GM12878 (cell line): ENCODE measurements around the gene RPS3. TPM values are rescaled to one million over a fixed set of nuclear protein-coding genes. Genes with fewer than 3 reads are reported as not detected.

Experiments used
- ASH2L ChIP-seq: fragments of 300-600, 200-600 bp; sonication (generic); IDR thresholded peaks from 2 replicates; pipeline ENCODE4 v1.6.1; 2017; ENCODE audit warnings: low read depth, mild to moderate bottlenecking, borderline replicate concordance
- CEBPZ ChIP-seq: fragments of 150-350 bp; IDR thresholded peaks from 2 replicates; pipeline ENCODE4 v1.6.1; 2016; ENCODE audit warnings: low read depth, low read length
- HCFC1 ChIP-seq: fragments of 150-350 bp; IDR thresholded peaks from 2 replicates; pipeline ENCODE4 v1.6.1; 2014; ENCODE audit warnings: low read length
- MEF2B ChIP-seq: fragments of 450-650 bp; IDR thresholded peaks from 2 replicates; pipeline ENCODE4 v1.6.1; 2018; ENCODE audit warnings: mild to moderate bottlenecking, moderate library complexity; ENCODE audit not compliant: partially characterized antibody, poor library complexity, severe bottlenecking
- MLLT1 ChIP-seq: fragments of 450-650 bp; IDR thresholded peaks from 2 replicates; pipeline ENCODE4 v1.6.1; 2016; ENCODE audit warnings: mild to moderate bottlenecking
- MYC ChIP-seq: IDR thresholded peaks from 2 replicates; pipeline ENCODE4 v1.6.1; 2011; ENCODE audit warnings: mild to moderate bottlenecking, low read length, moderate library complexity, inconsistent platforms; ENCODE audit not compliant: insufficient read depth, insufficient replicate concordance, insufficient read length, severe bottlenecking
- NFYB ChIP-seq: IDR thresholded peaks from 2 replicates; pipeline ENCODE4 v1.6.1; 2011; ENCODE audit warnings: low read depth, mild to moderate bottlenecking, low read length, improper control_type of control experiment, moderate library complexity; ENCODE audit not compliant: insufficient read depth
- RAD21 ChIP-seq: IDR thresholded peaks from 2 replicates; pipeline ENCODE4 v1.6.1; 2011; ENCODE audit warnings: mild to moderate bottlenecking, low read depth, low read length, moderate library complexity; ENCODE audit not compliant: insufficient read depth
- SMC3 ChIP-seq: IDR thresholded peaks from 2 replicates; pipeline ENCODE4 v1.6.1; 2011; ENCODE audit warnings: low read length, improper control_type of control experiment, borderline replicate concordance
- SRF ChIP-seq, 2 experiments: IDR thresholded peaks; 2 replicates each; pipeline ENCODE4 v1.6.1; 2011; ENCODE audit warnings: low read depth in 2 of 2, low read length in 2 of 2, mild to moderate bottlenecking in 1 of 2, moderate library complexity in 1 of 2
- STAT3 ChIP-seq: IDR thresholded peaks from 2 replicates; pipeline ENCODE4 v1.6.1; 2011; ENCODE audit warnings: low read depth, low read length, improper control_type of control experiment
- TBL1XR1 ChIP-seq: IDR thresholded peaks from 2 replicates; pipeline ENCODE4 v1.6.1; 2012; ENCODE audit warnings: low read depth, low read length, improper control_type of control experiment
- USF2 ChIP-seq: IDR thresholded peaks from 2 replicates; pipeline ENCODE4 v1.6.1; 2011; ENCODE audit warnings: low read depth, low read length, improper control_type of control experiment, borderline replicate concordance
- WRNIP1 ChIP-seq: IDR thresholded peaks from 2 replicates; pipeline ENCODE4 v1.6.1; 2011; ENCODE audit warnings: low read depth, low read length, improper control_type of control experiment, borderline replicate concordance
- YY1 ChIP-seq: IDR thresholded peaks from 2 replicates; pipeline ENCODE4 v1.6.1; 2011; ENCODE audit warnings: low read depth, mild to moderate bottlenecking, low read length
- ZBED1 ChIP-seq: IDR thresholded peaks from 2 replicates; pipeline ENCODE4 v1.6.1; 2016; ENCODE audit warnings: borderline replicate concordance
- ZNF592 ChIP-seq: fragments of 450-650 bp; IDR thresholded peaks from 2 replicates; pipeline ENCODE4 v1.6.1; 2017; ENCODE audit warnings: mild to moderate bottlenecking, moderate library complexity
- ZNF622 ChIP-seq: fragments of 450-650 bp; IDR thresholded peaks from 2 replicates; pipeline ENCODE4 v1.6.1; 2017; ENCODE audit warnings: mild to moderate bottlenecking, inconsistent platforms
- polyA plus RNA-seq, 11 experiments: library from polyadenylated mRNA; depleted of rRNA in 4 of 11; unstranded in 6 of 11; stranded (reverse) in 5 of 11; fragments of >200 nt; fragmentation: Nextera tagmentation in 4 of 11; fragmentation: Illumina TruSeq in 1 of 11; extraction: Ambion mirVana in 4 of 11; extraction: Trizol in 1 of 11; gene quantifications; 1 replicate in 1 of 11; 2 replicates in 10 of 11; pipeline versions ENCODE4 v1.2.1 to v1.2.3, GENCODE V29; 2011 to 2016; ENCODE audit warnings: inconsistent platforms in 2 of 11, missing spikeins in 2 of 11, low read depth in 1 of 11
- total RNA-seq, 4 experiments: library from RNA; depleted of rRNA in 3 of 4; stranded (reverse); fragments of >200 nt in 3 of 4; fragmentation: Illumina TruSeq in 1 of 4; extraction: Trizol in 1 of 4; gene quantifications; 2 replicates each; pipeline versions ENCODE4 v1.2.1 to v1.2.3, GENCODE V29; 2013 to 2021

The RPS3 gene
- total and polyA plus RNA-seq, 10 of the 15 experiments (the other 5 are each of a cell fraction or from before 2014, with no cell fraction given) = 2,127 to 9,556 (median 4,327) TPM

GRCh38 chr11:75445315-75445953 is 46.1 kb downstream of the RPS3 start (continued):
- TF ChIP-seq CEBPZ = no peak
- no peak for TF ChIP-seq ASH2L
- 0 out of 2 replicates have a peak, but pooled peaks have one; percentile 15 for TF ChIP-seq HCFC1
- TF ChIP-seq SRF (IDR thresholded peaks at IDR 0.05; ENCODE audit: low read depth in 2 of 2, low read length in 2 of 2) = no peak
- no peak for TF ChIP-seq WRNIP1
- no peak for TF ChIP-seq USF2
- TF ChIP-seq ZNF592 = no peak
- no peak for TF ChIP-seq ZNF622
- TF ChIP-seq TBL1XR1 = no peak
- peak; percentile 49; the same call in 1 of the 2 replicates for TF ChIP-seq YY1
- no peak for TF ChIP-seq MEF2B
- no peak for TF ChIP-seq MLLT1
- peak; percentile 100 for TF ChIP-seq RAD21
- TF ChIP-seq ZBED1 = no peak
- TF ChIP-seq MYC = no peak
- no peak for TF ChIP-seq STAT3
- peak; percentile 100 for TF ChIP-seq SMC3
- TF ChIP-seq NFYB = no peak
